Nephron (organoid): ENCODE measurements around the gene SUOX.
"Not testable (repeated sequence)": the region's sequence is repeated elsewhere in the genome, so short reads cannot be mapped to it uniquely, and the experiment has no call there.

Source experiments
- H3K27ac Mint-ChIP-seq, 3 experiments: 2 replicates each; pipeline ENCODE4 v1.8.0; 2020; ENCODE audit warnings: mixed read lengths in 3 of 3, mild to moderate bottlenecking in 2 of 3, moderate library complexity in 1 of 3
- H3K27me3 Mint-ChIP-seq: 2 replicates; pipeline ENCODE4 v1.8.0; 2021; ENCODE audit warnings: low read depth, mild to moderate bottlenecking, moderate library complexity, mixed read lengths
- H3K36me3 Mint-ChIP-seq: 2 replicates; pipeline ENCODE4 v1.8.0; 2020; ENCODE audit warnings: low read depth, mixed read lengths
- H3K4me1 Mint-ChIP-seq: 2 replicates; pipeline ENCODE4 v1.8.0; 2020; ENCODE audit warnings: mixed read lengths
- H3K4me3 Mint-ChIP-seq, 3 experiments: 2 replicates each; pipeline ENCODE4 v1.8.0; 2020; ENCODE audit warnings: mild to moderate bottlenecking in 3 of 3, mixed read lengths in 3 of 3, moderate library complexity in 2 of 3
- H3K9me3 Mint-ChIP-seq: 2 replicates; pipeline ENCODE4 v1.8.0; 2020; ENCODE audit warnings: mixed read lengths
- CTCF ChIP-seq, 3 experiments: fragments of 200-600 bp; sonication (generic); IDR thresholded peaks; one replicate each; pipeline ENCODE4 v1.5.0; 2021; ENCODE audit warnings: antibody characterized with exemption in 3 of 3; ENCODE audit not compliant: unreplicated experiment in 3 of 3

Gene SUOX

GRCh38 chr12:55985341-55985740 is 11.7 kb upstream of the SUOX start:
- H3K4me1 Mint-ChIP-seq, result peaks cover 11% of the 10 kb centered on the region
- peak overlapping the region in 1 of 3 experiments; percentile 4 for H3K4me3 Mint-ChIP-seq
- H3K27ac Mint-ChIP-seq, result peak overlapping the region; percentile 32 to 45 (median 43)
- H3K27me3 Mint-ChIP-seq, result peaks cover under 1% of the 10 kb centered on the region
- TF ChIP-seq CTCF (IDR thresholded peaks at IDR 0.05; ENCODE audit: unreplicated experiment in 3 of 3), result no peak
- H3K9me3 Mint-ChIP-seq, result no peaks in the 10 kb centered on the region
- H3K36me3 Mint-ChIP-seq, result peaks cover 70% of the 10 kb centered on the region

- Mint-ChIP-seq H3K4me1 (peaks cover 11% of the 10 kb centered on the region), H3K27ac (peak overlapping the region in 1 of 3 experiments; percentile 43), H3K4me3 (peak overlapping the region in 1 of 3 experiments; percentile 4), H3K36me3 (peaks cover 70% of the 10 kb centered on the region)
- H3K9me3 Mint-ChIP-seq, H3K27me3 Mint-ChIP-seq: not testable (repeated sequence)
Measured at GRCh38 chr12:55985976-55986375, 11.1 kb upstream of the SUOX start.

- Mint-ChIP-seq H3K9me3 (no peaks in the 10 kb centered on the region), H3K4me1 (no peaks in the 10 kb centered on the region), H3K36me3 (peaks cover 73% of the 10 kb centered on the region), H3K27me3 (no peaks in the 10 kb centered on the region), H3K4me3 (no peak overlapping the region), H3K27ac (no peak overlapping the region)
- TF ChIP-seq CTCF (IDR thresholded peaks at IDR 0.05; ENCODE audit: unreplicated experiment in 3 of 3), result no peak
Measured at GRCh38 chr12:55991110-55991509, 6.0 kb upstream of the SUOX start.

- Mint-ChIP-seq H3K9me3 (no peaks in the 10 kb centered on the region), H3K27me3 (no peaks in the 10 kb centered on the region), H3K27ac (peak overlapping the region in 2 of 3 experiments; percentile 22 to 54), H3K36me3 (peaks cover 56% of the 10 kb centered on the region), H3K4me3 (no peak overlapping the region), H3K4me1 (peaks cover 4% of the 10 kb centered on the region)
- TF ChIP-seq CTCF (IDR thresholded peaks at IDR 0.05; ENCODE audit: unreplicated experiment in 3 of 3), result no peak
Measured at GRCh38 chr12:55993230-55993853, 3.7 kb upstream of the SUOX start.

- Mint-ChIP-seq H3K4me3 (no peak overlapping the region), H3K27ac (peak overlapping the region in 1 of 3 experiments; percentile 98), H3K4me1 (peaks cover 4% of the 10 kb centered on the region), H3K9me3 (no peaks in the 10 kb centered on the region), H3K36me3 (peaks cover 45% of the 10 kb centered on the region), H3K27me3 (no peaks in the 10 kb centered on the region)
- TF ChIP-seq CTCF (IDR thresholded peaks at IDR 0.05; ENCODE audit: unreplicated experiment in 3 of 3), result no peak
Measured at GRCh38 chr12:55995366-55995765, 1.7 kb upstream of the SUOX start.

- Mint-ChIP-seq H3K27ac (peak overlapping the region; percentile 81 to 98 (median 96)), H3K4me3 (peak overlapping the region; percentile 93 to 99 (median 98)), H3K36me3 (peaks cover 37% of the 10 kb centered on the region), H3K27me3 (no peaks in the 10 kb centered on the region), H3K9me3 (no peaks in the 10 kb centered on the region), H3K4me1 (peaks cover 4% of the 10 kb centered on the region)
- TF ChIP-seq CTCF (IDR thresholded peaks at IDR 0.05; ENCODE audit: unreplicated experiment in 3 of 3), result peak; percentile 75 to 86 (median 80)
Measured at GRCh38 chr12:55996201-55996714, 818 bp upstream of the SUOX start.
